K562 (cell line): ENCODE results near the gene UBFD1. TPM values are rescaled to one million over a fixed set of nuclear protein-coding genes. Genes with fewer than 3 reads are reported as not detected.
A peak's percentile ranks its signal among the peaks of the same experiment; 100 is the strongest.

ENCODE experiments used
- BACH1 ChIP-seq: fragments of 200-800 bp; sonication (Bioruptor generic); IDR thresholded peaks from 2 replicates; pipeline ENCODE4 v1.6.1; 2016; ENCODE audit warnings: missing genetic modification characterization, missing compliant biosample characterization
- CCAR2 ChIP-seq: fragments of 200-400 bp; formaldehyde crosslinking; IDR thresholded peaks from 2 replicates; pipeline ENCODE4 v1.6.1; 2017; ENCODE audit warnings: mild to moderate bottlenecking, low read depth, low read length
- KAT7 ChIP-seq: sonication (generic); formaldehyde crosslinking; IDR thresholded peaks from 2 replicates; pipeline ENCODE4 v1.8.0; 2022; ENCODE audit warnings: missing genetic modification reagents, mild to moderate bottlenecking, borderline replicate concordance
- KLF10 ChIP-seq: fragments of 250-450 bp; sonication (Bioruptor Pico); IDR thresholded peaks from 2 replicates; pipeline ENCODE4 v1.6.1; 2021; ENCODE audit warnings: matching md5 sums
- KLF6 ChIP-seq: fragments of 250-450 bp; sonication (Bioruptor Pico); IDR thresholded peaks from 2 replicates; pipeline ENCODE4 v1.4.0; 2020; ENCODE audit warnings: mild to moderate bottlenecking, moderate library complexity, borderline replicate concordance
- NFATC3 ChIP-seq: fragments of 450-650 bp; IDR thresholded peaks from 2 replicates; pipeline ENCODE4 v1.6.1; 2017; ENCODE audit warnings: mild to moderate bottlenecking
- NFYB ChIP-seq: IDR thresholded peaks from 2 replicates; pipeline ENCODE4 v1.6.1; 2011; ENCODE audit warnings: mild to moderate bottlenecking, moderate library complexity; ENCODE audit not compliant: insufficient read length; ENCODE audit errors: extremely low read depth
- PHF20 ChIP-seq: fragments of 450-650 bp; IDR thresholded peaks from 2 replicates; pipeline ENCODE4 v1.6.1; 2018; ENCODE audit not compliant: partially characterized antibody
- POLR2AphosphoS5 ChIP-seq: IDR thresholded peaks from 2 replicates; pipeline ENCODE4 v1.6.1; 2011; ENCODE audit warnings: mild to moderate bottlenecking, low read depth, low read length, moderate library complexity; ENCODE audit not compliant: control insufficient read depth, insufficient read depth
- PURB ChIP-seq: sonication (generic); formaldehyde crosslinking; IDR thresholded peaks from 2 replicates; pipeline ENCODE4 v1.9.0; 2021; ENCODE audit warnings: low read depth, mild to moderate bottlenecking, missing genetic modification reagents
- RBM22 ChIP-seq: fragments of 200-400 bp; formaldehyde crosslinking; IDR thresholded peaks from 2 replicates; pipeline ENCODE4 v1.6.1; 2018; ENCODE audit warnings: low read length, low read depth; ENCODE audit not compliant: poor library complexity, severe bottlenecking
- RFX5 ChIP-seq: IDR thresholded peaks from 2 replicates; pipeline ENCODE4 v1.6.1; 2011; ENCODE audit warnings: low read depth, mild to moderate bottlenecking, improper control_type of control experiment, low read length
- SP2 ChIP-seq: IDR thresholded peaks from 2 replicates; pipeline ENCODE4 v1.6.1; 2011; ENCODE audit warnings: mild to moderate bottlenecking, low read depth, low read length, moderate library complexity; ENCODE audit not compliant: poor library complexity, severe bottlenecking; ENCODE audit errors: extremely low read depth
- TAF15 ChIP-seq: fragments of 200-400 bp; formaldehyde crosslinking; IDR thresholded peaks from 2 replicates; pipeline ENCODE4 v1.6.1; 2017; ENCODE audit warnings: mild to moderate bottlenecking, low read depth, low read length, moderate library complexity
- U2AF2 ChIP-seq: fragments of 200-400 bp; formaldehyde crosslinking; optimal IDR thresholded peaks from 2 replicates; pipeline ENCODE3; 2017; ENCODE audit warnings: low read depth, mild to moderate bottlenecking, low read length
- ZNF143 ChIP-seq: sonication (generic); formaldehyde crosslinking; IDR thresholded peaks from 2 replicates; pipeline ENCODE4 v1.9.0; 2022; ENCODE audit warnings: mild to moderate bottlenecking, missing genetic modification reagents
- ZNF239 ChIP-seq: fragments of 250-450 bp; sonication (Bioruptor Pico); IDR thresholded peaks from 2 replicates; pipeline ENCODE4 v1.4.0; 2020; ENCODE audit warnings: mild to moderate bottlenecking
- ZNF561 ChIP-seq: fragments of 450-650 bp; formaldehyde crosslinking; conservative IDR thresholded peaks from 2 replicates; pipeline ENCODE4 v1.4.0; 2020; ENCODE audit warnings: mild to moderate bottlenecking, moderate library complexity
- ZNF584 ChIP-seq: fragments of 200-800 bp; sonication (Bioruptor generic); IDR thresholded peaks from 2 replicates; pipeline ENCODE4 v1.6.1; 2016; ENCODE audit warnings: low read depth, mild to moderate bottlenecking, missing genetic modification characterization, missing compliant biosample characterization
- ZNF589 ChIP-seq: fragments of 200-800 bp; sonication (Bioruptor generic); IDR thresholded peaks from 2 replicates; pipeline ENCODE4 v1.6.1; 2016; ENCODE audit warnings: low read depth, missing genetic modification characterization, missing compliant biosample characterization
- ZNF695 ChIP-seq: fragments of 450-650 bp; formaldehyde crosslinking; IDR thresholded peaks from 2 replicates; pipeline ENCODE4 v1.4.0; 2020; ENCODE audit warnings: mild to moderate bottlenecking, moderate library complexity
- polyA plus RNA-seq, 8 experiments: library from polyadenylated mRNA; depleted of rRNA in 4 of 8; stranded (reverse) in 5 of 8; unstranded in 3 of 8; fragments of >200 nt; fragmentation: Nextera tagmentation in 2 of 8; fragmentation: Illumina TruSeq in 1 of 8; extraction: Ambion mirVana in 2 of 8; extraction: Trizol in 1 of 8; gene quantifications; 2 replicates each; pipeline versions ENCODE4 v1.2.1 to v1.2.3, GENCODE V29; 2011 to 2014; ENCODE audit warnings: inconsistent platforms in 1 of 8, missing spikeins in 1 of 8
- total RNA-seq, 7 experiments: library from RNA; depleted of rRNA in 6 of 7; stranded (reverse); fragments of >200 nt in 6 of 7; fragmentation: Illumina TruSeq in 2 of 7; extraction: Trizol in 2 of 7; gene quantifications; 2 replicates each; pipeline versions ENCODE4 v1.2.1 to v1.2.3, GENCODE V29; 2011 to 2021; ENCODE audit warnings: low replicate concordance in 1 of 7
- TF ChIP-seq, protein P1 (sequence below): IDR thresholded peaks from 3 replicates; pipeline ENCODE4 v1.6.1; 2011; ENCODE audit warnings: borderline replicate concordance, mild to moderate bottlenecking; ENCODE audit not compliant: insufficient read length, insufficient read depth
- TF ChIP-seq, protein P2 (sequence below), 2 experiments: fragments of 450-650 bp; IDR thresholded peaks; 2 replicates each; pipeline ENCODE4 v1.6.1; 2016
- TF ChIP-seq, protein P3 (sequence below): fragments of 450-650 bp; IDR thresholded peaks from 2 replicates; pipeline ENCODE4 v1.6.1; 2016

The UBFD1 gene
- total and polyA plus RNA-seq, 9 of the 15 experiments (the other 6 are each of a cell fraction or from before 2014, with no cell fraction given) = 10.7 to 66.2 (median 34.0) TPM

DNA sequence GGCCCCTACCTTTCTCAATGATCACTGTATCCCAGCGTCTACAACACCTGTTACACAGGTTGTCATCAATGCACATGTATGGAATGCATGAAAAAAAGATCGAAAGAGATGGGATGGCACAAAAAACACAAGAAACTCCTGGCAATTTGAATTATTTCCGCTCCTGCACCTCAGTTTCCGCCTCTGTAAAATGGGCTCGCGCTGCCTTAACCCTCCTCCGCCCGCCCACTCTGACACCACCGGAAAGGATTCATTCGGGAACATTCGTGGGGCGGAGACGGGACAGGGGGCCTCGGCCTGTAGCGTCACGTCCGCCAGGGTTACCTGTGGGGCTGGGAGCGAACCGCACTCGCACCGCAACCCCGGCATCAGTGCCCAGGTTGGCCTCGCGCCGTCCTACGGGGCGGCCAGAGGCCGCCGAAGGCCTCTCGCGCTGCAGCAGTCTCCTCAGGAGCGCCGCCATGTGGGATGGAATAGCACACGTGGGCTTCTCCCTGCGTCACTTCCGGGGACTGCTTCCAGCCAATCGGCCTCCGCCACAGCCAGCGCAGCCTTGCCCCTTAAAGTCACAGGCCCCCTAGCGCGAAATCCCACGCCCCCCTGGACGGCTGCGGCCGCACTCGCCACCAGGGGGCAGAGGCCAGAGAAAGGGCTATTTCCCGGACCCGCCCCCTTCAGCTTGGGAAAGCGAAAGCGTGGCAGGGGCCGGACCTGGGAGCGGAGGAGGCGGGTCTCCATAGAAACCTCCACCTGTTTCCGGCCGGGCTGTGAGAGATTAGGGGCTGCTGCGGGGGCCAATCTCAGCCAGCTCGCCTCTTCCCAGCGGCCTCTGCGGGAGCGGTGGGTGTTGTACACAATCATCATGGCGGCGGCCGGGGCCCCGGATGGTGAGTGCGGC, at the start of gene UBFD1, which contains the start of gene EARS2 (continued):
- TF ChIP-seq SP2 = no peak
- TF ChIP-seq, protein P1, sequence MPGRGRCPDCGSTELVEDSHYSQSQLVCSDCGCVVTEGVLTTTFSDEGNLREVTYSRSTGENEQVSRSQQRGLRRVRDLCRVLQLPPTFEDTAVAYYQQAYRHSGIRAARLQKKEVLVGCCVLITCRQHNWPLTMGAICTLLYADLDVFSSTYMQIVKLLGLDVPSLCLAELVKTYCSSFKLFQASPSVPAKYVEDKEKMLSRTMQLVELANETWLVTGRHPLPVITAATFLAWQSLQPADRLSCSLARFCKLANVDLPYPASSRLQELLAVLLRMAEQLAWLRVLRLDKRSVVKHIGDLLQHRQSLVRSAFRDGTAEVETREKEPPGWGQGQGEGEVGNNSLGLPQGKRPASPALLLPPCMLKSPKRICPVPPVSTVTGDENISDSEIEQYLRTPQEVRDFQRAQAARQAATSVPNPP = no peak
- TF ChIP-seq POLR2AphosphoS5 = peak; percentile 66
- no peak for TF ChIP-seq ZNF584
- TF ChIP-seq ZNF143 = peak; percentile 74
- no peak for TF ChIP-seq NFYB
- no peak for TF ChIP-seq ZNF561 (CRISPR knock-in tag)
- TF ChIP-seq, protein P2, sequence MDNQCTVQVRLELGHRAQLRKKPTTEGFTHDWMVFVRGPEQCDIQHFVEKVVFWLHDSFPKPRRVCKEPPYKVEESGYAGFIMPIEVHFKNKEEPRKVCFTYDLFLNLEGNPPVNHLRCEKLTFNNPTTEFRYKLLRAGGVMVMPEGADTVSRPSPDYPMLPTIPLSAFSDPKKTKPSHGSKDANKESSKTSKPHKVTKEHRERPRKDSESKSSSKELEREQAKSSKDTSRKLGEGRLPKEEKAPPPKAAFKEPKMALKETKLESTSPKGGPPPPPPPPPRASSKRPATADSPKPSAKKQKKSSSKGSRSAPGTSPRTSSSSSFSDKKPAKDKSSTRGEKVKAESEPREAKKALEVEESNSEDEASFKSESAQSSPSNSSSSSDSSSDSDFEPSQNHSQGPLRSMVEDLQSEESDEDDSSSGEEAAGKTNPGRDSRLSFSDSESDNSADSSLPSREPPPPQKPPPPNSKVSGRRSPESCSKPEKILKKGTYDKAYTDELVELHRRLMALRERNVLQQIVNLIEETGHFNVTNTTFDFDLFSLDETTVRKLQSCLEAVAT (IDR thresholded peaks at IDR 0.05) = 0 out of 4 replicates have a peak, but pooled peaks of 1 of the 2 experiments have one; percentile 16
- TF ChIP-seq PHF20 = peak; percentile 82
- TF ChIP-seq, protein P3, sequence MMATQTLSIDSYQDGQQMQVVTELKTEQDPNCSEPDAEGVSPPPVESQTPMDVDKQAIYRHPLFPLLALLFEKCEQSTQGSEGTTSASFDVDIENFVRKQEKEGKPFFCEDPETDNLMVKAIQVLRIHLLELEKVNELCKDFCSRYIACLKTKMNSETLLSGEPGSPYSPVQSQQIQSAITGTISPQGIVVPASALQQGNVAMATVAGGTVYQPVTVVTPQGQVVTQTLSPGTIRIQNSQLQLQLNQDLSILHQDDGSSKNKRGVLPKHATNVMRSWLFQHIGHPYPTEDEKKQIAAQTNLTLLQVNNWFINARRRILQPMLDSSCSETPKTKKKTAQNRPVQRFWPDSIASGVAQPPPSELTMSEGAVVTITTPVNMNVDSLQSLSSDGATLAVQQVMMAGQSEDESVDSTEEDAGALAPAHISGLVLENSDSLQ = peak; percentile 98
- TF ChIP-seq PURB (CRISPR knock-in tag) = no peak
- no peak for TF ChIP-seq ZNF695 (CRISPR knock-in tag)
- TF ChIP-seq ZNF239 (CRISPR knock-in tag) = no peak
- peak; percentile 25; the same call in 1 of the 2 replicates for TF ChIP-seq KAT7 (CRISPR knock-in tag)
- TF ChIP-seq NFATC3 = 0 out of 2 replicates have a peak, but pooled peaks have one; percentile 61
- no peak for TF ChIP-seq RFX5
- no peak for TF ChIP-seq U2AF2
- TF ChIP-seq CCAR2 = no peak
- no peak for TF ChIP-seq TAF15
- TF ChIP-seq ZNF589 (CRISPR knock-in tag) = no peak
- no peak for TF ChIP-seq KLF10 (CRISPR knock-in tag)
- no peak for TF ChIP-seq BACH1
- TF ChIP-seq RBM22 = peak; percentile 48
- TF ChIP-seq KLF6 = no peak
